ENCODE results near the gene ZFP36.
"Not testable (repeated sequence)": the region's sequence is repeated elsewhere in the genome, so short reads cannot be mapped to it uniquely, and the experiment has no call there.

ZFP36 gene

DNA sequence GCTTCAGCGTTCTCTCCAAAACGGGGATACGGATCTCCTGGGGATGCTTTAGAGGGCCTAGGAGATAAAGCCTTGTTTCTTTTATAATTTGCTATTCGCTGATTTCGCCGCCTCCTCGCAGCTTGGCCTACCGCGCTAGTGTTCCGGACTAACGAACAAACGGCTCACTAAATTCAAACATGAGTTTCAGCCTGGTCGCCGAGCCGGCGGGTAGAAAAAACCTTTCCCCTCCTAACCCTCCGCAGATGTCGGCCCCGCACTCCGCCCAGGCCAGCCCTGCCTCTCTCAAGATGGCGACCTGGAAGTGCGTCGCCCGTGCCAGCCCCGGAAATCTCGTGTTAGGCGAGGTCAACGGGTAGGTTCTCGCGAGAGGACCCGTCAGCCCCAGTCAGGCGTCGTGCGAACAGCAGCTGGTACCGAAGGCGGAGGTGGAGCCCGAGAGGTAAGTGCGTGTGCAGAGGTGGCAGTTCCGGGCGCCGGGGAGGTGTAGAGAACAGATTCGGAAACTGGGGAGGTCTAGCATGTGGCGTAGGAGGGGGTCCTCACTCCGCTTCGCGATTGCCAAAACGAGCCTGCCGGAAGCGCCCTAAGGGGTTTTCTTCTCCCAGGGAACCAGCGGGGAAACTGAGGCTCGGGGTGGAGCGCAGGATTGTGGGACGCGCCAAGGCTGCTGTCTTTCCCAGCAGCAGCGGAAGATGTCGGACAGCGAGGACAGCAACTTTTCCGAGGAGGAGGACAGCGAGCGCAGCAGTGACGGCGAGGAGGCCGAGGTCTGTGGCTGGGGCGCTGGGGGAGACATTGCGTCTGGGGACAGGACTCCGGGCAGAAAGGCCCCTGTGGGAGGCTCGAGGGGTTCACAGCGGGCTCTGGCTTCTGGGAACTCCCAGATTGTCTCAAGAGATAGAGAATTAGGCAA, 38.8 kb downstream of the ZFP36 start, which contains the start of gene SUPT5H:
SUPT5H (plus strand) TSS at position 387 of the 916 bp plus-strand sequence; CDS start at position 696, 309 bp downstream.
- peak; percentile 94 to 98 for DNase-seq (ENCODE audit: low spot score in 2 of 2)
- no peaks in the 10 kb centered on the region for H3K9me3 ChIP-seq
- H3K4me3 ChIP-seq = peak within 1 kb of the TSS; percentile 82
- no peaks in the 10 kb centered on the region for H3K27me3 ChIP-seq (ENCODE audit: low read depth)
- in situ Hi-C loops (cut with MboI; ENCODE audit: low sequenced_read_pairs) = loop anchor here (10.0 kb wide), 1 partner anchor 89 kb away; the partner anchor contains the start of gene EID2B
- H3K4me1 ChIP-seq = peaks cover 6% of the 10 kb centered on the region
- H3K36me3 ChIP-seq (replicated peaks) = peaks cover 9% of the 10 kb centered on the region

DNA sequence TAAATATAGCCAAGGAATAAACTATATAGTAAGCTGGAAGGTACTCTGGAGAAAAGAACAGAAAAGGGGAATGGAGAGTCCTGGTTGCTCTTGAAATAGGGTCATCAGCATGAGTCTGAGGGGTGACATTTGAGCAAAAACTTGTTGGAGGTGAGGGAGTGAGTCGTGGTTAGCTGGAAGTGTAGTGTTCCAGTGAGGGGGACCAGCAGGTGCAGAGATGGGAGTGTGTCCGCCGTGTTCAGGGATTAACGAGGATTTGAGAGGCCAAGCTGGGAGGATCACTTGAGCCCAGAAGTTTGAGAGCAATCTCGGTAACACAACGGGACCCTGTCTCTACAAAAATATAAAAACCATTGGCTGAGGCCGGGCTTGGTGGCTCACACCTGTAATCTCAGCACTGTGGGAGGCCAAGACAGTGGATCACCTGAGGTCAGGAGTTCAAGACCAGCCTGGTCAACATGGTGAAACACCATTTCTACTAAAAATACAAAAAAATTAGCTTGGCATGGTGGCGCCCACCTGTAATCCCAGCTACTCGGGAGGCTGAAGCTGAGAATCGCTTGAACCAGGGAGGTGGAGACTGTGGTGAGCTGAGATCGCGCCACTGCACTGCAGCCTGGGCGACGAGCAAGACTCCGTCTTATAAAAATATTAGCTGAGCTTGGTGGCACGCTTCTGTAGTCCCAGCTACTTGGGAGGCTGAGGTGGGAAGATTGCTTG, 39.9 kb downstream of the ZFP36 start:
- peaks cover 10% of the 10 kb centered on the region for H3K36me3 ChIP-seq (replicated peaks)
- H3K27me3 ChIP-seq (ENCODE audit: low read depth) = no peaks in the 10 kb centered on the region
- in situ Hi-C loops (cut with MboI; ENCODE audit: low sequenced_read_pairs) = loop anchor here (10.0 kb wide), 1 partner anchor 88 kb away; the partner anchor contains the start of gene EID2B
- no peak for DNase-seq (ENCODE audit: low spot score in 2 of 2)
- H3K4me3 ChIP-seq = peak overlapping the region; percentile 82
- no peaks in the 10 kb centered on the region for H3K9me3 ChIP-seq
- peaks cover 6% of the 10 kb centered on the region; the same call in 1 of the 2 replicates for H3K4me1 ChIP-seq

DNA sequence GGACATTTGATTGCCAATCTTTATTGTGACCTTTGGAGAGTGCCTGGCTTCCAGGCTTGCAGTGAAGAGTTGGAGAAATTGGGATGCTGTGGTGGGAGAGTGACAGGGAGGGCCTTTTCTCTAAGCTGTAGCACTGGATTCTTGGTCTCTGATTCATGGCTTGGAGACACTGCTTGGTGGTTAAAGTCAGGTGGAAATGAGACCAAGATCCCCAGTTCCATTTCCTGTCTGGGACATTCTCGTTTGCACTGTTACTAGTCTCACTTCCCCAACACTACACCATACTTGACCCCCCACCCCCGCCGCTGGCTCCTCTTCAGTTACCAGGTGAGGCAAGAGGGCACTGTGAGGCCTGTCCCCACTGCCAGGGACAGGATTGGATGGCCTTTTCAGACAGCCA, 41.6 kb downstream of the ZFP36 start:
- peaks cover 6% of the 10 kb centered on the region; the same call in 1 of the 2 replicates for H3K4me1 ChIP-seq
- H3K4me3 ChIP-seq = no peak overlapping the region
- no peaks in the 10 kb centered on the region for H3K9me3 ChIP-seq
- no peak for DNase-seq (ENCODE audit: low spot score in 2 of 2)
- H3K27me3 ChIP-seq (ENCODE audit: low read depth) = no peaks in the 10 kb centered on the region
- H3K36me3 ChIP-seq (replicated peaks) = peaks cover 20% of the 10 kb centered on the region
- in situ Hi-C loops (cut with MboI; ENCODE audit: low sequenced_read_pairs) = loop anchor here (10.0 kb wide), 1 partner anchor 87 kb away; the partner anchor contains the start of gene EID2B

DNA sequence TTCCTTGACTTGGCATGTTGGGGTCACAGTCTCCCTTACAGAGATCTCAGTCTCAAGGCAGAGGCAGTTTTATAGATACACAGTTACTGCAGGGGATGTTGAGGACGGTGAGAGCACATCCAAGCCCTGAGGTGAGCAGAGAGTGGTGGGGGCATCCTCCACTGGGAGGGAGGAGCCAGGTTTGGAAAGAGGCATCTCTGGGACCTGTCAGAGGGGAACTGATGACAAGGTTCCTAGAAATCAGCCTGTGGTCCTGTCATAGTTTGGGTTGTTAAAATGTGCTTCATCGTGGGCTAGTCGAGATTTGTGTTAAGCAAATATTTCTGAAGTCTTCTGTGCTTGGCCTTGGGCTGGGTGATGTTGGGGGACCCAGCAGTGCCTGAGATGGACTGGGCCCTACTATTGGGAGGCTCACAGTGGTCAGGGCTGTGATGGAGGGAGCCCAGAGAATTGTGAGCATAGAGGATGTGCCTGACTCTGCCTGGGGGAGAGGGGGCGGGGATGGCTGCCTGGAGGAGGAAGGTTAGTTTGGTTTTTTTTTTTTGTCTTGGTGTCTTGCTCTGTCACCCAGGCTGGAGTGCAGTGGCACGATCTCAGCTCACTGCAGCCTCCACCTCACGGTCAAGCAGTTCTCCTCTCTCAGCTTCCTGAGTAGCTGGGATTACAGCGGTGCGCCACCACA, 42.6 kb downstream of the ZFP36 start:
- in situ Hi-C loops (cut with MboI; ENCODE audit: low sequenced_read_pairs) = loop anchor here (10.0 kb wide), 1 partner anchor 86 kb away; the partner anchor contains the start of gene EID2B
- Histone ChIP-seq H3K4me3 (no peak overlapping the region), H3K4me1 (peaks cover 6% of the 10 kb centered on the region; the same call in 1 of the 2 replicates), H3K36me3 (replicated peaks) (peaks cover 27% of the 10 kb centered on the region), H3K9me3 (no peaks in the 10 kb centered on the region), H3K27me3 (ENCODE audit: low read depth) (no peaks in the 10 kb centered on the region)
- DNase-seq (ENCODE audit: low spot score in 2 of 2) = no peak

DNA sequence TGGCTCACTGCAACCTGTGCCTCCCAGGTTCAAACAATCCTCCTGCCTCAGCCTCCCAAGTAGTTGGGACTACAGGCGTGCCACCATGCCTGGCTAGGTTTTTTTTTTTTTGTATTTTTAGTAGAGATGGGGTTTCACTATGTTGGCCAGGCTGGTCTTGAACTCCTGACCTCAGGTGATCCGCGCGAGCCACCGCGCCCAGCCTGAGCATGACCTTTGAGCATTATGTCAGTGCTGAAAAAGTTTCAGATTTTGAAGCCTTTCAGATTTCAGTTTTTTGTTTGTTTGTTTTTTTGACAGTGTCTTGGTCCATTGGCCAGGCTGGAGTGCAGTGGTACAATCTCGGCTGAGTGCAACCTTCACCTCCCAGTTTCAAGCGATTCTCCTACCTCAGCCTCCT, 44.6 kb downstream of the ZFP36 start:
- in situ Hi-C loops (cut with MboI; ENCODE audit: low sequenced_read_pairs); H3K4me1 ChIP-seq; H3K27me3 ChIP-seq (ENCODE audit: low read depth); DNase-seq (ENCODE audit: low spot score in 2 of 2); H3K9me3 ChIP-seq; H3K4me3 ChIP-seq: not testable (repeated sequence)
- H3K36me3 ChIP-seq (replicated peaks) = peaks cover 33% of the 10 kb centered on the region

Data from HAP-1 (cell line).